IPS-15b (cell line): Measurements from ENCODE around the gene ARID4B.

Experiments
- H3K27me3 ChIP-seq: one replicate; pipeline ENCODE4 v1.6.1; 2013; ENCODE audit warnings: low read length; ENCODE audit not compliant: control insufficient read depth, insufficient read depth
- H3K36me3 ChIP-seq: one replicate; pipeline ENCODE4 v1.6.1; 2013; ENCODE audit warnings: low read length; ENCODE audit not compliant: control insufficient read depth, insufficient read depth
- H3K4me1 ChIP-seq: one replicate; pipeline ENCODE4 v1.6.1; 2013; ENCODE audit warnings: mild to moderate bottlenecking, low read length; ENCODE audit not compliant: control insufficient read depth, insufficient read depth
- H3K4me3 ChIP-seq: one replicate; pipeline ENCODE4 v1.5.1; 2013; ENCODE audit warnings: low read depth, low read length
- H3K9ac ChIP-seq: one replicate; pipeline ENCODE4 v1.6.1; 2013; ENCODE audit warnings: low read depth, mild to moderate bottlenecking, low read length
- H3K9me3 ChIP-seq: one replicate; pipeline ENCODE4 v1.6.1; 2013; ENCODE audit warnings: mild to moderate bottlenecking, low read length; ENCODE audit not compliant: control insufficient read depth, insufficient read depth

The ARID4B gene

DNA sequence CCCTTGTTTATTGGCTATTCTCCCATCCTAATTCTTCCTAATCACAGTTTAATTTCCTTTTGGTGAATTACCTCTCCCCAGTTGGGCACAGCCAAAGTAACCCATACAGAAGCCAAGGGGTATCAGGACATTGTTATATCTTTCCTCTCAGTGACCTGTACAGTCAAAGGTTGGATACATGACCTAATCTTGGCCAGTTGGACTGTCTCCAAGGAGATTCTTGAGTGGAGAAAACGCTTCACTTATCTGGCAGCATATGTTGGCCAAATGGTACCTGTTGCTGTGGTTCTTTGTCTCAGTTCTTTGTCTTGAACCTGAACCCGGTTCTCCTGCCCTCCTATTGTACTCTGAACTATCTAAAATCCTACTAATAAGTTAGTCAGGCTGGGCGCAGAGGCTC is 23.9 kb upstream of the ARID4B start:
- Histone ChIP-seq H3K27me3 (no peaks in the 10 kb centered on the region), H3K4me3 (no peak overlapping the region), H3K4me1 (no peaks in the 10 kb centered on the region), H3K9me3 (no peaks in the 10 kb centered on the region), H3K36me3 (no peaks in the 10 kb centered on the region), H3K9ac (no peak overlapping the region)

DNA sequence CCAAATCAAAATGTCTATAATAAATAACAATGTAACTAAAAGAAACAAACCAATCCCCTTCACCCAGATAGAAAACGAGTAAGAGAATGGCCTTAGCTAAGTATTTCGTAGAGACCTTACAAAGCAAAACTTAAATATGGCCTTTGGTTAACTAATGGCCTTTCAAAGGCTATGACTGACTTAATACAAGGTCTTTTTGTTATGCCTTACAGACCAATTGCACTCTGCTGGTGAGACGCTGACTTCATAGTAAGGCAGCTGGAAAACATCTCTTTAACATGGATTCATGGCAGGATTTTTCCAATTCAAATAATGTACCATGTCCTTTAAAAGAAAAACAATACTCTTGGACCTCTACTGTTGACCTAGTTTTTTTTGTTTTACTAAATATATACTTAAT is 23.5 kb upstream of the ARID4B start:
- H3K27me3 ChIP-seq: no peaks in the 10 kb centered on the region
- H3K4me1 ChIP-seq: no peaks in the 10 kb centered on the region
- no peak overlapping the region for H3K4me3 ChIP-seq
- no peaks in the 10 kb centered on the region for H3K36me3 ChIP-seq
- H3K9me3 ChIP-seq: no peaks in the 10 kb centered on the region
- H3K9ac ChIP-seq: no peak overlapping the region

DNA sequence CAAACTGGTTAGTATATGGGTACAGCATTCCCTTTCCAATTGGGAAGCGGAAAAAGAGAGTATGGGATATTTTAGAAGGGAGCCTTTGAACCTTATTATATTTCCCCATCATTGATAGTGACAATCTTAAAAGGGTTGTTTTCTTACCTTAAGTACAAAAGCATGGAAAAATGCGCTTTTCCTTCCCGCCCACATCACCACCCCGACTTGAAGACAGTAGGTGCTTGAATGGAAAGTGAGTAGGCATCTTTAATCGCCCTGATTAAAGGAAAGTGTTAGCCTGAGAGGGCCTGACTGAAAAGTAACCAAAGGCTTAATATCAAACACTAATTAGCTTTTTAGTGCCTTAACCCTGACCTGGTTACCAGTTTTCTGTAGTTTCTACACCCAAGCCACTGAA is 15.7 kb upstream of the ARID4B start:
- Histone ChIP-seq H3K4me1 (no peaks in the 10 kb centered on the region), H3K9ac (no peak overlapping the region), H3K9me3 (no peaks in the 10 kb centered on the region), H3K27me3 (no peaks in the 10 kb centered on the region), H3K36me3 (peaks cover 3% of the 10 kb centered on the region), H3K4me3 (no peak overlapping the region)

DNA sequence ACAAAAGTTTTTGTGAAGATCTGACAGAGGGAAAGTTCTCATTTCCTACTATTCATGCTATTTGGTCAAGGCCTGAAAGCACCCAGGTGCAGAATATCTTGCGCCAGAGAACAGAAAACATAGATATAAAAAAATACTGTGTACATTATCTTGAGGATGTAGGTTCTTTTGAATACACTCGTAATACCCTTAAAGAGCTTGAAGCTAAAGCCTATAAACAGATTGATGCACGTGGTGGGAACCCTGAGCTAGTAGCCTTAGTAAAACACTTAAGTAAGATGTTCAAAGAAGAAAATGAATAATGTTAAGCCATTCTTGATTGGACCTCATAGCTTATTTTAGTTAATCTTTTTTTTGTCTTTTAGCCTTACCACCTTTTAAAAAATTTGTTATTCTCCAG is 14.5 kb upstream of the ARID4B start:
- no peak overlapping the region for H3K9ac ChIP-seq
- H3K36me3 ChIP-seq: peaks cover 3% of the 10 kb centered on the region
- no peaks in the 10 kb centered on the region for H3K27me3 ChIP-seq
- no peak overlapping the region for H3K4me3 ChIP-seq
- H3K4me1 ChIP-seq: no peaks in the 10 kb centered on the region
- H3K9me3 ChIP-seq: no peaks in the 10 kb centered on the region

DNA sequence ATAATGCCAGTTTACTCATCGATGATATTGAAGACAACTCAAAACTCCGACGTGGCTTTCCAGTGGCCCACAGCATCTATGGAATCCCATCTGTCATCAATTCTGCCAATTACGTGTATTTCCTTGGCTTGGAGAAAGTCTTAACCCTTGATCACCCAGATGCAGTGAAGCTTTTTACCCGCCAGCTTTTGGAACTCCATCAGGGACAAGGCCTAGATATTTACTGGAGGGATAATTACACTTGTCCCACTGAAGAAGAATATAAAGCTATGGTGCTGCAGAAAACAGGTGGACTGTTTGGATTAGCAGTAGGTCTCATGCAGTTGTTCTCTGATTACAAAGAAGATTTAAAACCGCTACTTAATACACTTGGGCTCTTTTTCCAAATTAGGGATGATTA is 14.1 kb upstream of the ARID4B start:
- Histone ChIP-seq H3K36me3 (peaks cover 3% of the 10 kb centered on the region), H3K4me1 (no peaks in the 10 kb centered on the region), H3K9me3 (no peaks in the 10 kb centered on the region), H3K27me3 (no peaks in the 10 kb centered on the region), H3K9ac (no peak overlapping the region), H3K4me3 (no peak overlapping the region)

DNA sequence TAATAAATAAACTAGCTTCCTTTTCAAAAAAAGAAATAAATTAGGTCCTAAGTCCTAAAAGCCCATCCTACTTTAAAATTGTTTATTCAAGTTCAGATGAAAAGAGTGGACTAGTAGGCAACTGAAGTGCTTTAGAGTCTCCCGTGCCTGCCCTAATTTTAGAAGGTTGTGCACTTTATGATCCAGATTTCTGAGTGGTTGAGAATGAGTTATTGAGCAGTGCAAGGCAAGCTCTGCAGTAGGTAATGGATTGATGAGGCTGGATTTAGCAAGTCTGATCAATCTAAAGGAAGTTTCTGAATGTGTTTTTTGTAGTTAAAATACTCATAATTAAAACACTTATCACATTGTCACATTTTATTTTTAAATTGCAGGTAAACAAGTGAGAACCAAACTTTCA is 13.4 kb upstream of the ARID4B start:
- Histone ChIP-seq H3K9ac (no peak overlapping the region), H3K27me3 (no peaks in the 10 kb centered on the region), H3K4me1 (no peaks in the 10 kb centered on the region), H3K9me3 (no peaks in the 10 kb centered on the region), H3K4me3 (no peak overlapping the region), H3K36me3 (peaks cover 3% of the 10 kb centered on the region)

DNA sequence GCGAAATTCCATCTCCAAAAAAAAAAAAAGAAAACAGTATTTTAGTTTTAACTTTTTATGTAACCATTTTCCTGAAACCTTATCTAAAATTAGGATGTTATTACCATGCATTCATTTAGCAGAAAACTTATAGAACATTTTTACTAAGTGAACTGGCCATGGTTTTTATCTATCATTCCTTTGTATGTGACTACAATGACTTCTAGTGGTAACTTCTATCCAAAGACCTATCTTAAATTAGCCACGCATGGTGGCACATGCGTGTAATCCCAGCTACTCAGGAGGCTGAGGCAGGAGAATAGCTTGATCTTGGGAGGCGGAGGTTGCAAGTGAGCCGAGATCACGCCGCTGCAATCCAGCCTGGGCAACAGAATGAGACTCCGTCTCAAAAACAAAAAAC is 11.8 kb upstream of the ARID4B start:
- no peak overlapping the region for H3K4me3 ChIP-seq
- H3K36me3 ChIP-seq: peaks cover 3% of the 10 kb centered on the region
- H3K27me3 ChIP-seq: no peaks in the 10 kb centered on the region
- no peaks in the 10 kb centered on the region for H3K9me3 ChIP-seq
- no peaks in the 10 kb centered on the region for H3K4me1 ChIP-seq
- H3K9ac ChIP-seq: no peak overlapping the region

DNA sequence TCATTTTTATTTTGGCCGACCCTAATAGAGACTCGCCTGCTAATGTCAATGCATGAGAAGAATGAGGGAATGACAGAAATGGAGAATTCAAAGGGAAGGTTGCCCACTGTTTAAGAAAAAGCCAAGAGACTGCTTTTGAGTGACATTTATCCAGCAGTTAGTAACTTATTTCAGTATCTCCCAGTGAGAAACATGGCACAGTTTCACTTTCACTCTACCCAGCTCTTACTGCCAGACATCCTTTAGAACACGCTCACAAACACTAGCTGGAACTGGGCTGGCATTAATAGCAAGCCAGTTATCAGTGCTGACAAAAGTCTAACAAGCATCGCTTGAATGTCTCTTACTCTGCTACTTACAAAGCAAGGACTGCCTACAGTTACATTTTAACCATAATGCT is 8.9 kb upstream of the ARID4B start:
- Histone ChIP-seq H3K36me3 (no peaks in the 10 kb centered on the region), H3K4me3 (no peak overlapping the region), H3K4me1 (no peaks in the 10 kb centered on the region), H3K9me3 (no peaks in the 10 kb centered on the region), H3K27me3 (no peaks in the 10 kb centered on the region), H3K9ac (no peak overlapping the region)

DNA sequence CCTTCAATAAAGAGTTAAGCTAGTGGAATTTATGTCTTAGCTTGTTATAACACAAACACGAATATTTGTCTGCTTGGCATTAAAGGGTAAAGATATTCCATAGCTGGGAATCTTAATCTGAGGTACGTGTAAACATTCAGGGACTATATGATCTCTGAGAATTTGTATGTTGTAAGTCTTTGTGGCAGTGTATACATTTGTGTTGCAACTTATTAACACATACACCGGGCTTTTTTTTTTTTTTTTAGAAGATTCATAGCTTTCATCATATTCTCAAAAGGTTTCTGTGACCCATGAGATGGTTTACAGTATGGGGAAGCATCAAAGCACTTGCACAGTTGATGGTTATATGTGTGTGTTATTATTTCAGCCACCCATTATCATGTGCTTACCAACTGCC is 3.4 kb upstream of the ARID4B start:
- H3K36me3 ChIP-seq: no peaks in the 10 kb centered on the region
- no peak overlapping the region for H3K9ac ChIP-seq
- peak overlapping the region; percentile 22 for H3K4me3 ChIP-seq
- H3K9me3 ChIP-seq: no peaks in the 10 kb centered on the region
- peaks cover 2% of the 10 kb centered on the region for H3K4me1 ChIP-seq
- H3K27me3 ChIP-seq: no peaks in the 10 kb centered on the region

DNA sequence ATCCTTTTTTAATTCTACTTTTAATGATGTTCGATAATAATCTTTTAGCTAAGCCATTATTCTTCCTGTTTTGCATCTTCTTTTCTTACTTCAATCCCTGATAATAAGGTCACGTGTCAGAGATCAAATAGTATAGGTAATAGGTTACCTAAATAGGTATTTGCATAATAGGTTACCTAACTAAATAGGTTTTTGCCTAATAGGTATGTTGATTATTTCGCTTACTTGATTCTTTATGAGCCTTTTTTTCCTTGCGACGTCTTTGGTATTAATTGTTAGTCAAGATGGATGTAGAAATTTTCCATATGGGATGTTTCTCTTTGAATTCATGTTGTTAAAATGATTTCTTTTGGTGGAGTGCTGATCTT is 2.9 kb upstream of the ARID4B start:
- no peaks in the 10 kb centered on the region for H3K9me3 ChIP-seq
- H3K36me3 ChIP-seq: no peaks in the 10 kb centered on the region
- peaks cover 2% of the 10 kb centered on the region for H3K4me1 ChIP-seq
- no peaks in the 10 kb centered on the region for H3K27me3 ChIP-seq
- H3K4me3 ChIP-seq: no peak overlapping the region
- no peak overlapping the region for H3K9ac ChIP-seq

DNA sequence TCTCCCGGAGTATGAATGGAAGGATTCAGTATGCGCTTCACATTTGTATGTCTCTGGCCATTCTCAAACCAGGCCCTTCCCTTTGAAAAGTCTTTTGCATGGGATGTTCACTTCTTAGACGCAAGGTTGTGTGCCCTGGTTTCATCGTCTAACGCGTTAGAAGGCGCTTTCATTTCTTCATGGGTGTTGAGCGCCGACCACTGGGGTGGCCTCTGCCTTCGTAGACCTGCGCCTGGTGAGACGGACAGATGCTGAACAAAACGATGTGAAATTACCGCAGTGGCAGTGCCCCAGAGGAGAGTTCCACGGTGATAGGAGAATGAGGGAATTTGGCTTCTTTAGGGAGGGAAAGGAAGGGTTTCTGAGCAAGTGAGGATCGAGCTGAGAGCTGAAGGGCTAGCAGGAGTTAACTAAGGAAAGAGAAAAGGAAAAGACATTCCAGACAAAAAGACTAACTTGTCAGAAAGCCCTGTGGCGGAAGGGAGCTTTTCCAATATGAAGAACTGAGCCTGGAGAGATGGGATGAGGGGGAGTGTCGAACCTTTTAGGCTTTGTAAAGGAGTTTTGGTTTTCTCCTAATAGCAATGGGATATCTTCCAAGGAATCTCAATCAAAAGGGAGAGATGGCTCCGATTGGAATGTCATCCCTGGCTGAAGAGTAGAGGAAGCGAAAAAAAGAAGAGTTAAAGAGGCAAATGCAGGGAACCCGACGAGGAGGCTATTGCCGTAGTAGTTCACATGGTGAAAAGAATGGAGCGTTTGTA is 1.3 kb upstream of the ARID4B start:
- Histone ChIP-seq H3K27me3 (no peaks in the 10 kb centered on the region), H3K4me3 (peak overlapping the region; percentile 83), H3K9me3 (no peaks in the 10 kb centered on the region), H3K9ac (peak overlapping the region; percentile 84), H3K36me3 (no peaks in the 10 kb centered on the region), H3K4me1 (peaks cover 2% of the 10 kb centered on the region)

DNA sequence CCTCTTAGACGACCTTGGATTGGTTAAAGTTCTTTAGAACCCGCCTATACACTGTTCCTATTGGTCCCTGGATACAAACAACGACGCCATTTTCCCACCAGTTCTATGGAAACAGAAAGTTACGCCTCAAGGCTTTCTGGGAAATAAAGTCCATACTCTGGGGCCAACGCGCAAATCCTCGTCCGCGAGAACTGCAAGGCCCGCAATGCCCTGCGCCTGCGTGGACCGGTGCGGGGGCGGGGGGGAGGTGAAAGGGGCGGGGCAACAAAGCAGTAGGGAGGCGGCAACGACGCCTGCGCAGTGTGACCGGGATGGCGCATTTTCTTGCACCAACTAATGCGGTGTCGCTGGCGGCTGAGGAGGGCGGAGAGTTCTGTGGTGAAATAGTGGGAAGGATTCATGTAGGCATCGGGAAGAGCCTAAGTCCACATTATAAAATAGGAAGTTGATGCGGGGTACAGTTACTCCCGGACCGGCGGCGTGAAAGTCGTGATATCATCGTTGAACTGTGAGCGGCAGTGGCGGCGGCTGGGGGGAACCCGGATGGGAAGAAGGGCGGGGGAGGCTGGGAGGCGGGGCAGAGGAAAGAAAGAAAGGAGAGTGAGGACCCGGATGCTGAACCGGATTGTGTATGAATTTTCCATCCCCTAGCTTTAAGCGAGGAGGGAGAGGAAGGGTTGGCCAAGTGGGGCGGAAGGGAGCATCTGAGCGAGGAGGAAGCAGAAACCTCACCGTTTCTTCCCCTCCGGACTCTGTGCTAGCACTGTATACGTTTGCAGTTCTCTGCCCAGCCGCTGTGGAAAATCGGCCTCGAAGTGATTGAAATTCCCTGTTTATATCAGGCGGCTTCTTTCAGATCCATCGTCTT is 526 bp upstream of the ARID4B start, which contains the start of gene GGPS1:
Gene GGPS1 (plus strand): TSS at position 300 of the 868 bp plus-strand sequence. CDS start 6,695 bp downstream, outside the sequence.
- Histone ChIP-seq H3K9ac (peak within 1 kb of the TSS; percentile 84), H3K9me3 (no peaks in the 10 kb centered on the region), H3K4me3 (peak within 1 kb of the TSS; percentile 83), H3K27me3 (no peaks in the 10 kb centered on the region), H3K36me3 (no peaks in the 10 kb centered on the region), H3K4me1 (peaks cover 2% of the 10 kb centered on the region)
